Measurements from ENCODE around the gene FKBP1A.

The FKBP1A gene

GRCh38 chr20:1392693-1393506, at the start of gene FKBP1A:
TSS of gene FKBP1A (minus strand) at chr20:1393054. CDS start at chr20:1392998, 56 bp downstream.
- Histone ChIP-seq H3K4me3 (peak within 1 kb of the TSS; percentile 81), H3K4me1 (peaks cover 29% of the 10 kb centered on the region), H3K36me3 (replicated peaks) (peaks cover 5% of the 10 kb centered on the region; the same call in 1 of the 2 replicates), H3K9me3 (no peaks in the 10 kb centered on the region), H3K27me3 (ENCODE audit: low read depth) (no peaks in the 10 kb centered on the region)
- in situ Hi-C loops (cut with MboI; ENCODE audit: low sequenced_read_pairs): no loop called here
- peak; percentile 72 to 90 for DNase-seq (ENCODE audit: low spot score in 2 of 2)

GRCh38 chr20:1442304-1442703, 49.5 kb upstream of the FKBP1A start:
- no peaks in the 10 kb centered on the region for H3K9me3 ChIP-seq
- no peaks in the 10 kb centered on the region for H3K27me3 ChIP-seq (ENCODE audit: low read depth)
- peaks cover 40% of the 10 kb centered on the region for H3K36me3 ChIP-seq (replicated peaks)
- H3K4me1 ChIP-seq: no peaks in the 10 kb centered on the region
- DNase-seq (ENCODE audit: low spot score in 2 of 2): no peak
- H3K4me3 ChIP-seq: no peak overlapping the region
- in situ Hi-C loops (cut with MboI; ENCODE audit: low sequenced_read_pairs): loop anchor here (5.0 kb wide), 1 partner anchor 130 kb away; no protein-coding TSS in a partner anchor

- H3K4me1 ChIP-seq: no peaks in the 10 kb centered on the region
- in situ Hi-C loops (cut with MboI; ENCODE audit: low sequenced_read_pairs): loop anchor here (5.0 kb wide), 1 partner anchor 129 kb away; no protein-coding TSS in a partner anchor
- DNase-seq (ENCODE audit: low spot score in 2 of 2): no peak
- no peaks in the 10 kb centered on the region for H3K27me3 ChIP-seq (ENCODE audit: low read depth)
- no peak overlapping the region for H3K4me3 ChIP-seq
- H3K36me3 ChIP-seq (replicated peaks): peaks cover 31% of the 10 kb centered on the region
- H3K9me3 ChIP-seq: no peaks in the 10 kb centered on the region
Observed at GRCh38 chr20:1441133-1441532, 48.3 kb upstream of the FKBP1A start.

GRCh38 chr20:1440024-1440423, 47.2 kb upstream of the FKBP1A start:
- in situ Hi-C loops (cut with MboI; ENCODE audit: low sequenced_read_pairs): loop anchor here (5.0 kb wide), 1 partner anchor 128 kb away; no protein-coding TSS in a partner anchor

GRCh38 chr20:1438361-1438760, 45.5 kb upstream of the FKBP1A start:
- in situ Hi-C loops (cut with MboI; ENCODE audit: low sequenced_read_pairs): no loop called here
- DNase-seq (ENCODE audit: low spot score in 2 of 2): no peak
- H3K4me1 ChIP-seq: no peaks in the 10 kb centered on the region

More at GRCh38 chr20:1440024-1440423, 47.2 kb upstream of the FKBP1A start:
- DNase-seq (ENCODE audit: low spot score in 2 of 2): no peak
- Histone ChIP-seq H3K4me1 (no peaks in the 10 kb centered on the region), H3K27me3 (ENCODE audit: low read depth) (no peaks in the 10 kb centered on the region), H3K36me3 (replicated peaks) (peaks cover 20% of the 10 kb centered on the region), H3K4me3 (no peak overlapping the region), H3K9me3 (no peaks in the 10 kb centered on the region)

GRCh38 chr20:1437235-1437904, 44.5 kb upstream of the FKBP1A start:
- Histone ChIP-seq H3K36me3 (replicated peaks) (no peaks in the 10 kb centered on the region; the same call in 1 of the 2 replicates), H3K9me3 (no peaks in the 10 kb centered on the region; the same call in 1 of the 2 replicates), H3K4me3 (no peak overlapping the region), H3K27me3 (ENCODE audit: low read depth) (no peaks in the 10 kb centered on the region), H3K4me1 (no peaks in the 10 kb centered on the region)
- in situ Hi-C loops (cut with MboI; ENCODE audit: low sequenced_read_pairs): no loop called here
- peak; percentile 52 to 80 for DNase-seq (ENCODE audit: low spot score in 2 of 2)

More at GRCh38 chr20:1438361-1438760, 45.5 kb upstream of the FKBP1A start:
- Histone ChIP-seq H3K9me3 (no peaks in the 10 kb centered on the region; the same call in 1 of the 2 replicates), H3K4me3 (no peak overlapping the region), H3K36me3 (replicated peaks) (peaks cover 4% of the 10 kb centered on the region; the same call in 1 of the 2 replicates), H3K27me3 (ENCODE audit: low read depth) (no peaks in the 10 kb centered on the region)

GRCh38 chr20:1436263-1436662, 43.4 kb upstream of the FKBP1A start:
- no peaks in the 10 kb centered on the region for H3K4me1 ChIP-seq
- in situ Hi-C loops (cut with MboI; ENCODE audit: low sequenced_read_pairs): no loop called here
- no peaks in the 10 kb centered on the region; the same call in 1 of the 2 replicates for H3K9me3 ChIP-seq
- H3K4me3 ChIP-seq: no peak overlapping the region
- no peaks in the 10 kb centered on the region for H3K27me3 ChIP-seq (ENCODE audit: low read depth)
- DNase-seq (ENCODE audit: low spot score in 2 of 2): no peak
- H3K36me3 ChIP-seq (replicated peaks): no peaks in the 10 kb centered on the region; the same call in 1 of the 2 replicates

- H3K9me3 ChIP-seq: no peaks in the 10 kb centered on the region; the same call in 1 of the 2 replicates
- in situ Hi-C loops (cut with MboI; ENCODE audit: low sequenced_read_pairs): no loop called here
- H3K4me1 ChIP-seq: no peaks in the 10 kb centered on the region
- DNase-seq (ENCODE audit: low spot score in 2 of 2): no peak
- H3K4me3 ChIP-seq: no peak overlapping the region
- no peaks in the 10 kb centered on the region; the same call in 1 of the 2 replicates for H3K27me3 ChIP-seq (ENCODE audit: low read depth)
- H3K36me3 ChIP-seq (replicated peaks): no peaks in the 10 kb centered on the region; the same call in 1 of the 2 replicates
Observed at GRCh38 chr20:1435337-1435699, 42.5 kb upstream of the FKBP1A start.

- no peak overlapping the region for H3K4me3 ChIP-seq
- DNase-seq (ENCODE audit: low spot score in 2 of 2): no peak
- no peaks in the 10 kb centered on the region for H3K4me1 ChIP-seq
- no peaks in the 10 kb centered on the region; the same call in 1 of the 2 replicates for H3K27me3 ChIP-seq (ENCODE audit: low read depth)
- in situ Hi-C loops (cut with MboI; ENCODE audit: low sequenced_read_pairs): no loop called here
- H3K9me3 ChIP-seq: no peaks in the 10 kb centered on the region; the same call in 1 of the 2 replicates
- H3K36me3 ChIP-seq (replicated peaks): no peaks in the 10 kb centered on the region
Observed at GRCh38 chr20:1434571-1435336, 41.9 kb upstream of the FKBP1A start.

- Histone ChIP-seq H3K9me3 (no peaks in the 10 kb centered on the region; the same call in 1 of the 2 replicates), H3K36me3 (replicated peaks) (no peaks in the 10 kb centered on the region), H3K4me3 (no peak overlapping the region), H3K4me1 (no peaks in the 10 kb centered on the region), H3K27me3 (ENCODE audit: low read depth) (peaks cover 3% of the 10 kb centered on the region; the same call in 1 of the 2 replicates)
- in situ Hi-C loops (cut with MboI; ENCODE audit: low sequenced_read_pairs): no loop called here
- DNase-seq (ENCODE audit: low spot score in 2 of 2): no peak
Observed at GRCh38 chr20:1431158-1431557, 38.3 kb upstream of the FKBP1A start.

- DNase-seq (ENCODE audit: low spot score in 2 of 2): no peak
- in situ Hi-C loops (cut with MboI; ENCODE audit: low sequenced_read_pairs): no loop called here
- no peaks in the 10 kb centered on the region; the same call in 1 of the 2 replicates for H3K9me3 ChIP-seq
- peaks cover 3% of the 10 kb centered on the region; the same call in 1 of the 2 replicates for H3K27me3 ChIP-seq (ENCODE audit: low read depth)
- H3K4me3 ChIP-seq: no peak overlapping the region
- no peaks in the 10 kb centered on the region for H3K36me3 ChIP-seq (replicated peaks)
- no peaks in the 10 kb centered on the region for H3K4me1 ChIP-seq
Observed at GRCh38 chr20:1430004-1430451, 37.2 kb upstream of the FKBP1A start.

GRCh38 chr20:1429143-1429728, 36.4 kb upstream of the FKBP1A start:
- H3K4me3 ChIP-seq: no peak overlapping the region
- peaks cover 3% of the 10 kb centered on the region; the same call in 1 of the 2 replicates for H3K27me3 ChIP-seq (ENCODE audit: low read depth)
- no peaks in the 10 kb centered on the region for H3K4me1 ChIP-seq
- H3K9me3 ChIP-seq: no peaks in the 10 kb centered on the region; the same call in 1 of the 2 replicates
- in situ Hi-C loops (cut with MboI; ENCODE audit: low sequenced_read_pairs): no loop called here
- no peaks in the 10 kb centered on the region for H3K36me3 ChIP-seq (replicated peaks)
- DNase-seq (ENCODE audit: low spot score in 2 of 2): no peak
